Muscle layer of duodenum (tissue), 2 donors: ENCODE measurements around the gene FOXR1.

Experiments used
- H3K27ac ChIP-seq: one replicate; pipeline ENCODE4 v1.7.0; 2013; ENCODE audit warnings: mild to moderate bottlenecking, low read length
- H3K27me3 ChIP-seq: one replicate; pipeline ENCODE4 v1.7.0; 2013; ENCODE audit warnings: low read depth, mild to moderate bottlenecking, control low read depth, low read length
- H3K36me3 ChIP-seq, 2 donors: one replicate each; pipeline ENCODE4 v1.7.0; 2013; ENCODE audit warnings: low read length in 2 of 2, control low read depth in 1 of 2, mild to moderate bottlenecking in 1 of 2; ENCODE audit not compliant: insufficient read depth in 2 of 2, control insufficient read depth in 1 of 2
- H3K4me1 ChIP-seq, 2 donors: one replicate each; pipeline ENCODE4 v1.7.0; 2013; ENCODE audit warnings: low read length in 2 of 2, mild to moderate bottlenecking in 2 of 2, control low read depth in 1 of 2, moderate library complexity in 1 of 2; ENCODE audit not compliant: insufficient read depth in 2 of 2, control insufficient read depth in 1 of 2
- H3K4me3 ChIP-seq, 2 donors: one replicate each; pipeline ENCODE4 v1.7.0; 2013; ENCODE audit warnings: low read length in 2 of 2, low read depth in 1 of 2, mild to moderate bottlenecking in 1 of 2
- H3K9me3 ChIP-seq, 2 donors: one replicate each; pipeline ENCODE4 v1.7.0; 2013; ENCODE audit warnings: low read length in 2 of 2, control low read depth in 1 of 2, mild to moderate bottlenecking in 1 of 2; ENCODE audit not compliant: control insufficient read depth in 1 of 2
- donor health status: healthy.

FOXR1 gene, protein sequence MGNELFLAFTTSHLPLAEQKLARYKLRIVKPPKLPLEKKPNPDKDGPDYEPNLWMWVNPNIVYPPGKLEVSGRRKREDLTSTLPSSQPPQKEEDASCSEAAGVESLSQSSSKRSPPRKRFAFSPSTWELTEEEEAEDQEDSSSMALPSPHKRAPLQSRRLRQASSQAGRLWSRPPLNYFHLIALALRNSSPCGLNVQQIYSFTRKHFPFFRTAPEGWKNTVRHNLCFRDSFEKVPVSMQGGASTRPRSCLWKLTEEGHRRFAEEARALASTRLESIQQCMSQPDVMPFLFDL

DNA sequence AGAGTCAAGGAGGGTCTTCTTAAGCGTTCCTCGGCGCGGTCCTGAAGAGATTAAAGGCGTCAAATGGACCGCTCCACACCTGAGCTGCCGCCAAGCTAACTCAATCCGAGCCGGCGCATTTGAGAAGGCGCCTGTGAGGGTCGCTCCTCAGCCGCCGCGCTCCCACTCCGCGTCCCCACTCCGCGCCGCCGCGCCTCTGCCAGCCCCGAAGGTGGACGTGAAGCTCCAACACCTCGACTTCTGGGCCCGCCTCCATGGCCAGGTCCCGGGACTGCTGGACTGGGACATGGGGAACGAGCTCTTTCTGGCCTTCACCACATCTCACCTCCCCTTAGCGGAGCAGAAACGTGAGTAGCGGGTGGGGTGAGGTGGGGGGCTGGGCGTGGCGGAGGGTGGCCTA, at the start of gene FOXR1:
Gene FOXR1 (plus strand): TSS at position 116 of the 400 bp plus-strand sequence. CDS start 171 bp downstream, at position 287.
- no peak within 1 kb of the TSS for H3K4me3 ChIP-seq
- H3K36me3 ChIP-seq, result no peaks in the 10 kb centered on the region
- no peaks in the 10 kb centered on the region for H3K4me1 ChIP-seq
- H3K27ac ChIP-seq, result no peak within 1 kb of the TSS
- no peaks in the 10 kb centered on the region for H3K27me3 ChIP-seq
- no peaks in the 10 kb centered on the region for H3K9me3 ChIP-seq

DNA sequence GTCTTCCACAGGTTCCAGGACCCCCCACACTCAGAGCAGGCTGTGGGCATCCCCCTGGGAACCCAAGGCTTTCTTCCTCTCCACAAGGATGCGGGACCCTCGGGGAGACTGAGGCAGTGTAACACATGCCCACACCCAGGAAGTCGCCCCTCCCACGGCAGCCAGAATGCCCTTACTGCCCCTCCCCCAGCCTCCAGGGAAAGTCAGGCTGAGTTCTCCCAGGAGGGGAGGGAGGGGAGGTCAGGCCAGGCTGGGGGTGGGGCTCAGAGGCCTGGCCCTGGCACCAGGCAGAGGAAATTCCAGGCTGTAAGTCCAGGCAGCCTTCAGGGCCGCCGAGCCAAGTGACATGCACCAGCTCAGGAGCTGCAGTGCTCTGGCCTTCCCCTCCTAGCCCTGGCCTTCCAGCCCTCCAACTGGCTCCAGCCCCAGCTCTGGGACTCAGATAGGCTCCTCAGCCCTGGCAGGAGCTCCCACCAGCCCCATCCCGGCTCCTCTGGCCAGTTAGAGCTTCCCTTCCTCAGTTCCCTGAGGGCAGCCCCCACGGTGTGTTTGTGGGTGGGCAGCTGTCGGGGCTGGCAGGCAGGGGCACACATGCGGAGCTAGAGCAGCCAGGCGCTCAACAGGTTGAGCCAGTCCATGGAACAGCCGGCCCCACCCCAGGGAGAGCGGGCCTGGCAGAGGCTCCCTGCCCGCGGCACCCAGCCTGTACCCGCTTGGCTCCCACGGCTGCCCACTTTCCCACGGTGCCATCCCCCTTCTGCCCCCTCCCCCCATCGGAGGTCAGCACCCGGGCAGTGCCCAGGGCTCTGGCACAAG, 49.4 kb upstream of the FOXR1 start:
- peaks cover 53 to 65% of the 10 kb centered on the region in 2 donors for H3K4me1 ChIP-seq
- peak overlapping the region; percentile 96 for H3K27ac ChIP-seq
- H3K9me3 ChIP-seq, result no peaks in the 10 kb centered on the region

DNA sequence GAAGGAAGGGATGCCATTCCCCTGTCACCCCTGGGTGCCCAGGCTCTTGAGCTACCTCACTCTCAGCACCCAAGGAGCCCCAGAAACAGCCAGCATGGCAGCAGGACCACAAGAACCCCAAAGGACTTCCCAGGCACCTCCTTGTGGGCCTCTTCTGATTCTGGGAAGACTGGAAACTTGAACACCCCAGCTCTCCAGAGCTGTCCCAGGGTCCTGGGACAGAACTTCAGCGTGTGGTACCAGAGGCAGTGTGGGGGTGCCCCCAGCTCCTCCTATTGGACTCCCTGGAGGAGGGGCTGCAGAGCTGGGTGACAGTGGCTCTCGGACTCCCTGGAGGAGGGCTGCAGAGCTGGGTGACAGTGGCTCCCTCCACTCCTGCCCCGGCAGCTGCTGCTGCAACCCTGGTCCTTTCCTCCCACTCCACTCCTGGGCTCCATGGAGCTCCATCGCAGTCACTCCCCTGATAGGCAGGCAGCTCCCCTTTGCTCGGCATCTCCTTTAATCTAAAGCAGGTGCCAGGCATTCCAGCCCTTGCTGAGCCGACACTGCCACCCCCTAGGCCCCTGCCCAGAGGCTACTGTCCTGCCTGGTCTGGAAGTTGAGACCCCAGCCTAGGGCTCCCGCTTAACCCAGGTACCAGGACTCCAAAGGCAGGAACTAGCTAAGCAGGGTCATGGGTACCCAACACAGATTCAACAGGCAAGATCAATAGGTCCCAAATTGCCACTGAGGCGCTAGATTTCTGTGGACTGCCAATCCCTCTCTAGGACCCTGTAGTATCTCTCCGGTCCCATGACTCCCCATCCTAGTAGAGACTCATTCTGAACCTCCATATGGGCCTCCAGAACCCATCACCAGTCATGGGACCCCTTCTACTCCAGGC, 48.6 kb upstream of the FOXR1 start:
- H3K27me3 ChIP-seq, result no peaks in the 10 kb centered on the region
- no peaks in the 10 kb centered on the region for H3K9me3 ChIP-seq
- H3K36me3 ChIP-seq, result peaks cover 0 to 7% of the 10 kb centered on the region in 2 donors
- H3K4me1 ChIP-seq, result peaks cover 53 to 66% of the 10 kb centered on the region in 2 donors
- H3K27ac ChIP-seq, result peak overlapping the region; percentile 96
- H3K4me3 ChIP-seq, result peak overlapping the region; percentile 98 to 99

More for the DNA sequence above, 49.4 kb upstream of the FOXR1 start:
- H3K4me3 ChIP-seq, result peak overlapping the region; percentile 98 to 99
- H3K36me3 ChIP-seq, result peaks cover 0 to 12% of the 10 kb centered on the region in 2 donors
- H3K27me3 ChIP-seq, result no peaks in the 10 kb centered on the region

DNA sequence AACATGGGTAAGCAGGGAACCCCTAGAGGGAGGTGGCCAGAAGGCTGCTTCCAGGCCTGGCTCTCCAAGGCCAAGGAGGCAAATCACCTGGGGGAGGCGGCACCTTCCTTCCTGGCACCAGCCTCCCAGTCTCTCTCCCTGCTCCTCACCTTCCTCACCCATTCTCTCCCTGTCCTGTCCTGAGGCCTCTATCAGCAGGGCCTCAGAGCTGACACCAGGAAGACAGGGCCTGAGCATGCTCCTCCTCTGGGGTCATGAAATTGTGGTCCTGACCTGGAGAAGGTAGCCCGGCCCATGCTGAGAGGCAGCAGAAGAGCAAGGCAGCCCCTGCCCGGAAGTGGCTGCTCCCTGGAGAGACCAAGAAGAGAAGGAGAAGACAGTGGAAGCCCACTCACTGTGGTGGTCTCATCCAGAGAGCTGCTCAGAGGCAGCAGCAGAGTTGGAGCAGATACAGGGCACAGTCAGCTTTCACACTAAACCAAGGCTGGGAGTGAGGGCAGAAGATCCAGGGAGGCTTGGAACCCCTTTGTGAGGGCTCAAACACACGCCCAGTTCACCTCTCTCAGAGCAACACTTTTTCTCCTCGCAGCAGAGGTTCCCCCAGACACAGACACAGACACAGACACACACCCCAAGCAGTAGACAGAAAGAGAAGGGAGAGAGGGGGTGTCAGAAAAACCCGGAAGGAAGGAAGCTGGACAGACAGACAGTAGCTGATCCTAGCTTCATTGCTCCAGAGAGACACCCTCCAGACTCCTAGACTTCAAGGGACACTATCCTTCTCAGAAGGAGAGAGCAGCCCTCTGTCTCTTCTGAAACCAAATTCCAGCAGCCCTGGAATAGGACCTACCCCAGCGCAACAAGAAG, 47.6 kb upstream of the FOXR1 start:
- no peaks in the 10 kb centered on the region for H3K27me3 ChIP-seq
- H3K27ac ChIP-seq, result peak overlapping the region; percentile 96
- peaks cover 0 to 6% of the 10 kb centered on the region in 2 donors for H3K36me3 ChIP-seq
- peak overlapping the region; percentile 98 to 99 for H3K4me3 ChIP-seq
- peaks cover 52 to 64% of the 10 kb centered on the region in 2 donors for H3K4me1 ChIP-seq
- H3K9me3 ChIP-seq, result no peaks in the 10 kb centered on the region

DNA sequence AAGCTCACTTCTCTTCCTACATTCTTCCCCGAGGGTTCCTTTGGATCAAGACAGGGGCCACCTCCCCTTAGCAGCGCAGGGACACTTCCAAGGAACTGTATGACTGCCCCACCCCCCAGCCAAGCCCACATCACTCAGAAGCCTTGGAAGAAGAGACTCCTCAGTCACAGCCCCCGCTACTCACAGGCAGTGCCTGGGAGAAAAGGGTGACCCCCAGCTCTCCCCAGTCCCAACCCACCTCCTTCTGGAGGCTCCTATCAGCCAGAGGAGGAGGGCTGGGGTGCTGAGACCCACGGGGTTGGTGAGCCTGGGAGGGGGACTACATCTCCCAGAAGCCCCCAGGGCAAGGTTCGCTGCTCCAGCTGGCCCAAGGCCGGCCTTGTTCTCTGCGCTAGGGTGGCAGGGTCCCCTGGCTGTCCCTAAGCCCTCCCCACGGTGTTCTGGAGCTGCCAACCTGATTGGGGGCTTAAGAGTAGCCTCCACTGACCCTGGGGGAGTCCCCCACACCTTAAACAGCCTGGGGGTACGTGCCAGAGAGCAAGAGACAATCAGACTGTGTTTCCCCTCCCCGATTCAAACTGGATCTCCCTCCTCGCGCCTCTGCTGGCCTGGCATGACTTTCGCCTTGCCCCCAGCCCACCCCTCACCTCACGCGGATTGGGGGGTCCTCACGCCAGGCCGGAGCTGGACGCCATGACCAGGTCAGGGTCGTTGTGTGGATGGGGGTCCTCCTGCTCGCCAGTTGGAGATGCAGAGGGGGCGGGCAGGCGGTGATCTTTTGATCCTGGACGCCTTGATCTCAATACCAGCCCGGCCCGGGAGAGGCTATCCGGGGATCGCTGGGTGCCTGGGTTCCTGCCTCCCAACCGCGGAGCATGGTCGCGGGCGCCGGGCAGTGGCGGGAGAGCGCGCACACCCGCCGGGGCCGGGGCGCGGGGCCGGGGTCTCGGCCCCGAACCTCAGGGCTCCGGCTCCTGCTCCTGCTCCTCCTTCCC, 46.7 kb upstream of the FOXR1 start:
- Histone ChIP-seq H3K36me3 (peaks cover 0 to 3% of the 10 kb centered on the region in 2 donors), H3K4me3 (peak overlapping the region; percentile 98 to 99), H3K9me3 (no peaks in the 10 kb centered on the region), H3K27me3 (no peaks in the 10 kb centered on the region), H3K27ac (peak overlapping the region; percentile 96), H3K4me1 (peaks cover 44 to 55% of the 10 kb centered on the region in 2 donors)

DNA sequence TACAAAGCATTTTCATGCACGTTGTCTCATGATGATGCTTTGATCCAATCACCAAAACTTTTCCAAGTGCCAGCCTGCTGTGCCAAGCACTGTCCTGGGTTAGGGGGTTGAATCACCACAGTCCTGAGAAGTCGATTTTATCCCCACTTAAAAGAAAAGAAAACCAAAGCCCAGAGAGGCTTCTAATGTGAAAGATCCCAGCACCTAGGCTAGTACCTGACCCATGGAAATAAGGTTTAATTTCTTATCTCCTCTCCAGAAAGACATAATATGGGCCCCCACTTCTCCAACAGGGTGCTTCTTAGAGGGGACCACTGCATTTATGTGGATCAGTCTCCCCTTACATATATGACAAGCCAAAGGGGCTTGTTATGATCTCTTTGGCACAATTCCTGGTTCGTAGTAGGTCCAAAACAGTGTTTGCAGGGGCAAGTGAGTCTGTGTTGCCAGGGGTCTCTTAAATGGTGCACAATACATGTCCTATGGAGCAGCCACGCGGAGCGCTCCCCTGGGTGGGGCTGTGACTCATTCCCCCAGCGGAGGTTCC, 43.9 kb upstream of the FOXR1 start:
- H3K36me3 ChIP-seq, result no peaks in the 10 kb centered on the region
- no peaks in the 10 kb centered on the region for H3K27me3 ChIP-seq
- H3K9me3 ChIP-seq, result no peaks in the 10 kb centered on the region
- H3K4me1 ChIP-seq, result peaks cover 22 to 33% of the 10 kb centered on the region in 2 donors
- peak overlapping the region; percentile 90 for H3K27ac ChIP-seq
- peak overlapping the region; percentile 80 to 90 for H3K4me3 ChIP-seq

DNA sequence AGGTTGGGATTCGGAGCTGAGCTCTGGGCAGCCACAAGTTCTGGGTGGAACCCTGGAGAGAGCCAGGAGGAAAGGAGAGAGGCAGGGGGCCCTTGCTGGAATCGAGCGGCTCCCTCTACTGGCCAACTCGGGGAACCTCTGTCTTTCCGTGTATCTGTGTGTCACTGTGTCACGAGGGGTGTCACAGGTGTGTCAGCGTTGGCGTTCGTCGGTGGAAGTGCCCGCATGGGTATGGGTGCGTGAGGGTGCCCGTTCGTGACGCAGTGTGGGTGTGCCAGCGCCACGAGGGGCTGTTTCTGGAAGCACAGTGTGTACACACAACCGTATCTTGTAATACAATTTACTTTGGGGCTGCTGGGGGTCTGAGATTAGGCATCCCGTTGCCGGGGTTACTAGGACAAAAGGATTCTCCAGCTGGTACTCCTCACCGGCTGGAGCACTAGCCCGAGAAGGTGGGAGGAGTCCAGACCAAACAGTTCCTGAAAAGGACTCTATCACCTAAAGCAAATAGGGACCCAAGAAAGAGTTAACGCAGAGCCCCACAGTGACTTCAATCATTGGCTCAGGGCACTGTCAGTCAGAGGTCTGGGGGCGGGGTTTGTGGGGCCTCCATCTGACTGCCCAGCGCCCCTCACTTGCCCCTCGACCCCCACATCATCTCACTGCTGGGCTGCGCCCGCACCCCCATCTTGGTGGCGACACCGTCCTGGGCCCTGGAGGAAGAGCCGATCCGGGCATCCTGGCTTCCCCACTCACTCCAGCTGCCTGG, 43.3 kb upstream of the FOXR1 start:
- Histone ChIP-seq H3K27me3 (no peaks in the 10 kb centered on the region), H3K36me3 (no peaks in the 10 kb centered on the region), H3K9me3 (no peaks in the 10 kb centered on the region), H3K4me3 (peak overlapping the region; percentile 80 to 90), H3K4me1 (peaks cover 16 to 30% of the 10 kb centered on the region in 2 donors), H3K27ac (peak overlapping the region; percentile 90)

DNA sequence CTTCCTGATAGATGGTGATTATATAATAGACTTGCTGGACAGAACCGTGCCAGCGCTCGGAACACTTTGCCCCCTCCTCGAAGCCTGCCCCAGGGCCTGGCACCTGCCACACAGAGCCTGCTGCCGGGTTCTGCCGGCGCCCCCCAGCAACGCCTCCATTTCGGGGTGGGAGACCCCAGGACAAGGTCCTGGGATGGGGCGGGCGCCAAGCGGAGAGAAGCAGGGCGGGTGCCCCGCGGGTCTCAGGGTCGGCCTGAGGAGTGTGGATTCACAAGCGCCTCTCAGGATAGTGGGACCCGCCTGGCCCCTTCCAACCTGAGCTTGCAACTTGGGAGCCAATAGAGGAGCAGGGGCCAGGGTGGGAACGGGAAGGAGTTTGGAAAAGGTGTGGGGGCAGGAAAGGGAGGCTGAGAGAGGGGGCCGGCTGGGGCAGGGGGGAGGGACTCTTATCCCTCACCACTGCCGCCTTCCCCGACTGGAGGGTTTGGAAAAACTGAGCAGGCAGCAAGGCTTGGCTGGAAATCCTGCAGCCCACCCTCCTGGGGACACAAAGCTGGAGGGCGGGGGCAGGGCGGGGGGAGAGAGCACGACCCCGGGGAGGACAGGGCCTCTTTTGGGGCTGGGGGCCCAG, 42.6 kb upstream of the FOXR1 start:
- H3K4me1 ChIP-seq, result peaks cover 9 to 27% of the 10 kb centered on the region in 2 donors
- H3K4me3 ChIP-seq, result peak overlapping the region; percentile 80 to 90
- no peaks in the 10 kb centered on the region for H3K9me3 ChIP-seq
- peak overlapping the region; percentile 90 for H3K27ac ChIP-seq
- H3K27me3 ChIP-seq, result no peaks in the 10 kb centered on the region
- no peaks in the 10 kb centered on the region for H3K36me3 ChIP-seq
